Measurements from ENCODE around the gene PRR23A. TPM values are rescaled to one million over a fixed set of nuclear protein-coding genes. Genes with fewer than 3 reads are reported as not detected.
"Not testable (repeated sequence)": the region's sequence is repeated elsewhere in the genome, so short reads cannot be mapped to it uniquely, and the experiment has no call there.

The PRR23A gene
- total and polyA plus RNA-seq, 8 donors = not detected

DNA sequence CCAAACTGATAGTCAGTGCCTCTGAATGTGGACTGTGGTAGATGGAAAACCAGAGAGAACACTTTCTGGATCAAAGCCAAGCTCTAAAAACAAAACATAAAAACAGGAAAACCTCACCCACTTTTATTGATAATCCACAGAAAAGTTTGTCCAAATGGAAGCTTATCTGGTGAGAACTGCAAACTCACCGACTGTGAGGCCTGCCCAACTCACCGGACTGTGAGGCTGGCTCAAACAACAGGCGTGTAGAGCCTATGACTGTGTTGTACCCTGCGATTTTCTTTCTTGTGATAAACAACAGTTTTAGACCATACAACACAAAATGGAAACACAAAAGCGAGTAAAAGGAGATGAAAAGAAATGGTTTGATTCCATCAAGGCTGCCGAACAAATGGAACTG lies 31.4 kb upstream of the PRR23A start:
- Histone ChIP-seq H3K4me3 (no peak overlapping the region), H3K27ac (no peak overlapping the region), H3K36me3 (no peaks in the 10 kb centered on the region), H3K9me3 (no peaks in the 10 kb centered on the region), H3K27me3 (no peaks in the 10 kb centered on the region), H3K4me1 (no peaks in the 10 kb centered on the region)
- TF ChIP-seq, protein P1, sequence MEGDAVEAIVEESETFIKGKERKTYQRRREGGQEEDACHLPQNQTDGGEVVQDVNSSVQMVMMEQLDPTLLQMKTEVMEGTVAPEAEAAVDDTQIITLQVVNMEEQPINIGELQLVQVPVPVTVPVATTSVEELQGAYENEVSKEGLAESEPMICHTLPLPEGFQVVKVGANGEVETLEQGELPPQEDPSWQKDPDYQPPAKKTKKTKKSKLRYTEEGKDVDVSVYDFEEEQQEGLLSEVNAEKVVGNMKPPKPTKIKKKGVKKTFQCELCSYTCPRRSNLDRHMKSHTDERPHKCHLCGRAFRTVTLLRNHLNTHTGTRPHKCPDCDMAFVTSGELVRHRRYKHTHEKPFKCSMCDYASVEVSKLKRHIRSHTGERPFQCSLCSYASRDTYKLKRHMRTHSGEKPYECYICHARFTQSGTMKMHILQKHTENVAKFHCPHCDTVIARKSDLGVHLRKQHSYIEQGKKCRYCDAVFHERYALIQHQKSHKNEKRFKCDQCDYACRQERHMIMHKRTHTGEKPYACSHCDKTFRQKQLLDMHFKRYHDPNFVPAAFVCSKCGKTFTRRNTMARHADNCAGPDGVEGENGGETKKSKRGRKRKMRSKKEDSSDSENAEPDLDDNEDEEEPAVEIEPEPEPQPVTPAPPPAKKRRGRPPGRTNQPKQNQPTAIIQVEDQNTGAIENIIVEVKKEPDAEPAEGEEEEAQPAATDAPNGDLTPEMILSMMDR (IDR thresholded peaks at IDR 0.05) = no peak
- DNase-seq (no peak), ATAC-seq (no peak)
- intact Hi-C loops (cut with DNase I) = no loop called here

DNA sequence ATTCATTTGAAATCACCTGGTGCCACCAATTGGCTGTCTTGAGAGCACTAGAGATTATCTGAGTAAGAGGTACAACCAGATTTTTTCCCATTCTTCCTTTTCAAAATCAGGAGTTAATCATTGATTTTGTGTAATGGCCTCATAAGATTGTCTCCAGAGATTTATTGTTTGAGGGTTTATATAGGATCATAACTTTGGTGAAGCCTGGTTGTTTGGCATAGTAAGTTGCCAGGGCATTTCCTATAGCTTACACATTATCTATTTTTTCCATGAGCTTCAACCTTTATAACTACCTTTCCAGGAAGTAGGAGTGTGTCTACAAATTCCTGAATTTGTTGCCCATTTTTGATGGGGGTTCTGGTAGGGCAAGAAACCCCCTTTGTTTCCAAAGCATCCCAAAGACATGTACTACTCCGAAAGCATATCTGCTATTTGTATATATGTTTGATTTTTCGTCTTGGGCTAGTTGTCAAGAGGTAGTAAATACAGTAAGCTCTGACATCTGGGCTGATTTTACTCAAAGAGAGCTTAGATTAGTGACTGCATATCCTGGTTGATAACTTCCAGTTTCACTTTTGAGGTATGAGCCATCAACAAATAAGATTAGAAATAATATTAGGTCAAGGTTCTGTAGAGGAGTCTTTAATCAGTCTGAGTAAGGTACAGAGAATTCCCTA lies 26.4 kb upstream of the PRR23A start:
- H3K27ac ChIP-seq = no peak overlapping the region
- H3K27me3 ChIP-seq = no peaks in the 10 kb centered on the region
- no peaks in the 10 kb centered on the region for H3K36me3 ChIP-seq
- TF ChIP-seq, protein P1 (IDR thresholded peaks at IDR 0.05) = no peak
- H3K9me3 ChIP-seq = peaks cover 0 to 26% of the 10 kb centered on the region in 2 donors
- H3K4me1 ChIP-seq = no peaks in the 10 kb centered on the region
- ATAC-seq (no peak), DNase-seq (no peak)
- intact Hi-C loops (cut with DNase I) = no loop called here
- no peak overlapping the region for H3K4me3 ChIP-seq

DNA sequence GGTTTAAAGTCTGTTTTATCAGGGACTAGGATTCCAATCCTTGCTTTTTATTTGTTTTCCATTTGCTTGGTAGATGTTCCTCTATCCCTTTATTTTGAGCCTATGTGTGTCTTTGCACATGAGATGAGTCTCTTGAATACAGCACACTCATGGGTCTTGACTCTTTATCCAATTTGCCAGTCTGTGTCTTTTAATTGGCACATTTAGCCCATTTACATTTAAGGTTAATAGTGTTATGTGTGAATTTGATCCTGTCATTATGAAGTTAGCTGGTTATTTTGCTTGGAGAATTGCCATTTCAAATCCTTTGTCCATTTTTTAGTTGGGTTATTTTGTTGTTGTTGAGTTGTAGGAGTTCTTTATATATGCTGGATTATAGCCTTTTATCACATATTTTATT lies 24.5 kb upstream of the PRR23A start:
- H3K4me1 ChIP-seq; ATAC-seq; DNase-seq; H3K4me3 ChIP-seq; H3K27me3 ChIP-seq; intact Hi-C loops (cut with DNase I); H3K36me3 ChIP-seq; H3K27ac ChIP-seq: not testable (repeated sequence)
- H3K9me3 ChIP-seq = peaks cover 0 to 26% of the 10 kb centered on the region in 2 donors

DNA sequence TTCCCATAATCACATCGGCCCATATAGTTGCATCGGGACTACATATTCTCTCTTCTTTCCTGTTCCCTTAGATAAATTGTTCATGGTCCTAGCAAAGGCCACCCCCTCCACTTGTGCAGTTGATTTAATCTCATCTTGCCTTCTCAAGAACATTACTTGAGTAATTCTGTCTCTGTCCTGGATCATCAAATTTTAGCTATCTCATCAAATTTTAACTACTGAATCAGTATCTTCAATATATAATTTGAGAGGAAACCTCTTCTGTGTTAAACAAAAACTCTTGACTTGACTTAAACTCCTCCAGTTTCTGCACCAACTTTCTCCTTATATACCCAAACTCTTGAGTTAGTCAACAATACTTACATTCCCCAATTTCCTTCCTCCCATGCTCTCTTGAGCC lies 18.9 kb upstream of the PRR23A start:
- Histone ChIP-seq H3K36me3 (no peaks in the 10 kb centered on the region), H3K9me3 (peaks cover 0 to 13% of the 10 kb centered on the region in 2 donors), H3K4me3 (no peak overlapping the region), H3K27ac (no peak overlapping the region), H3K4me1 (no peaks in the 10 kb centered on the region), H3K27me3 (peaks cover 0 to 10% of the 10 kb centered on the region in 2 donors)
- intact Hi-C loops (cut with DNase I) = no loop called here
- TF ChIP-seq, protein P1 (IDR thresholded peaks at IDR 0.05) = no peak
- no peak for DNase-seq
- ATAC-seq = no peak

DNA sequence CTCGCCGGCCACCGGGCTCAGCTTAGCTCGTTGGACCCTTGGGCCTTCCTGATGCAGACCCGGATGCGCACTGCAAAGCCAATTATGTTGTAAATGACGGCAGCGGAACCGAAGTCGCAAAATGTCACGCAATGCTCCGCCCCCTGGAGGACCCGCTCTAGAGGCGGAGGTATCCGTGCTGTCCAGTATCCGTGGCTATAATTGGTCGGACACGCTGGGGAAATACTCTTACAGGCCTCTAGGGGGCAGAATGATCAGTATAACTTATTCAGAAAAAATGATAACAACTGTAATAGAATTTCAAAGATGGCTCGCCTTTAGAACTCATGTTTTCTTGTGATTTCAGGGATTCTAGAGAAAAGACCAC lies 14.8 kb upstream of the PRR23A start, which contains the start of gene PRR23B:
TSS of gene PRR23B (minus strand) at position 59 of the 367 bp plus-strand sequence. CDS start 265 bp downstream, outside the sequence.
- no peak for ATAC-seq
- peaks cover 0 to 16% of the 10 kb centered on the region in 2 donors for H3K27me3 ChIP-seq
- no peak within 1 kb of the TSS for H3K27ac ChIP-seq
- H3K4me3 ChIP-seq = no peak within 1 kb of the TSS
- H3K9me3 ChIP-seq = peaks cover 0 to 17% of the 10 kb centered on the region in 2 donors
- TF ChIP-seq, protein P1 (IDR thresholded peaks at IDR 0.05) = no peak
- no peak for DNase-seq
- H3K4me1 ChIP-seq = no peaks in the 10 kb centered on the region
- intact Hi-C loops (cut with DNase I) = no loop called here
- H3K36me3 ChIP-seq = no peaks in the 10 kb centered on the region
